SU-DHL-6 (cell line): ENCODE results near the gene NT5C3A.

ENCODE experiments used
- H2AFZ ChIP-seq: fragments of 200-600 bp; sonication (generic); 2 replicates; pipeline ENCODE4 v1.6.1; 2014; ENCODE audit warnings: low read depth, mild to moderate bottlenecking, moderate library complexity, mixed read lengths, antibody characterized with exemption, low read length; ENCODE audit not compliant: severe bottlenecking
- H3F3A ChIP-seq: fragments of 200-600 bp; shearing (Covaris generic); 2 replicates; pipeline ENCODE4 v1.6.0; 2016; ENCODE audit warnings: antibody characterized with exemption, mild to moderate bottlenecking; ENCODE audit not compliant: insufficient read depth
- H3K27ac ChIP-seq: fragments of 200-600 bp; sonication (generic); 2 replicates; pipeline ENCODE4 v1.5.1; 2016; ENCODE audit warnings: low read depth, mild to moderate bottlenecking, low read length, moderate library complexity, mixed read lengths
- H3K27me3 ChIP-seq: fragments of 200-600 bp; sonication (generic), shearing (Covaris generic); 2 replicates; pipeline ENCODE4 v1.6.0; 2014; ENCODE audit warnings: mild to moderate bottlenecking, low read length
- H3K36me3 ChIP-seq: fragments of 200-600 bp; sonication (generic); 2 replicates; pipeline ENCODE4 v1.6.1; 2014; ENCODE audit warnings: mild to moderate bottlenecking, low read length, mixed read lengths
- H3K4me2 ChIP-seq: fragments of 300-600, 200-600 bp; shearing (Covaris generic), sonication (generic); 2 replicates; pipeline ENCODE4 v1.6.0; 2014; ENCODE audit warnings: low read length, low read depth, mild to moderate bottlenecking; ENCODE audit not compliant: poor library complexity, severe bottlenecking
- H3K4me3 ChIP-seq: fragments of 200-600 bp; sonication (generic); 2 replicates; pipeline ENCODE4 v1.5.1; 2014; ENCODE audit warnings: antibody characterized with exemption, low read length, mild to moderate bottlenecking, mixed read lengths; ENCODE audit not compliant: insufficient read depth, poor library complexity, severe bottlenecking
- H3K79me2 ChIP-seq: fragments of 200-600 bp; sonication (generic); 2 replicates; pipeline ENCODE4 v1.6.1; 2014; ENCODE audit warnings: mild to moderate bottlenecking, low read length, moderate library complexity; ENCODE audit not compliant: insufficient read depth
- H3K9ac ChIP-seq: fragments of 200-600 bp; sonication (generic); 2 replicates; pipeline ENCODE4 v1.7.0; 2014; ENCODE audit warnings: mild to moderate bottlenecking, low read length
- H3K9me2 ChIP-seq: fragments of 200-600 bp; sonication (generic); replicated peaks from 2 replicates; pipeline ENCODE4 v1.6.1; 2014; ENCODE audit warnings: low read length; ENCODE audit not compliant: insufficient read depth
- H3K9me3 ChIP-seq: fragments of 200-600 bp; sonication (generic); 2 replicates; pipeline ENCODE4 v1.6.1; 2014; ENCODE audit warnings: low read length, mixed read lengths; ENCODE audit not compliant: insufficient read depth
- H4K20me1 ChIP-seq: fragments of 200-600 bp; sonication (generic); 2 replicates; pipeline ENCODE4 v1.6.1; 2014; ENCODE audit warnings: low read depth, mild to moderate bottlenecking, antibody characterized with exemption, low read length, moderate library complexity, mixed read lengths
- EZH2phosphoT487 ChIP-seq: fragments of 200-600 bp; sonication (generic), shearing (Covaris generic); conservative IDR thresholded peaks from 2 replicates; pipeline ENCODE4 v1.6.1; 2018; ENCODE audit warnings: mild to moderate bottlenecking, antibody characterized with exemption, low read length, moderate library complexity, mixed read lengths
- TF ChIP-seq, protein P1 (sequence below): fragments of 200-600 bp; sonication (generic); IDR thresholded peaks from one replicate; pipeline ENCODE4 v1.5.1; 2017; ENCODE audit warnings: antibody characterized with exemption, mild to moderate bottlenecking, low read length, moderate library complexity; ENCODE audit not compliant: insufficient read depth, poor library complexity, severe bottlenecking

NT5C3A gene

DNA sequence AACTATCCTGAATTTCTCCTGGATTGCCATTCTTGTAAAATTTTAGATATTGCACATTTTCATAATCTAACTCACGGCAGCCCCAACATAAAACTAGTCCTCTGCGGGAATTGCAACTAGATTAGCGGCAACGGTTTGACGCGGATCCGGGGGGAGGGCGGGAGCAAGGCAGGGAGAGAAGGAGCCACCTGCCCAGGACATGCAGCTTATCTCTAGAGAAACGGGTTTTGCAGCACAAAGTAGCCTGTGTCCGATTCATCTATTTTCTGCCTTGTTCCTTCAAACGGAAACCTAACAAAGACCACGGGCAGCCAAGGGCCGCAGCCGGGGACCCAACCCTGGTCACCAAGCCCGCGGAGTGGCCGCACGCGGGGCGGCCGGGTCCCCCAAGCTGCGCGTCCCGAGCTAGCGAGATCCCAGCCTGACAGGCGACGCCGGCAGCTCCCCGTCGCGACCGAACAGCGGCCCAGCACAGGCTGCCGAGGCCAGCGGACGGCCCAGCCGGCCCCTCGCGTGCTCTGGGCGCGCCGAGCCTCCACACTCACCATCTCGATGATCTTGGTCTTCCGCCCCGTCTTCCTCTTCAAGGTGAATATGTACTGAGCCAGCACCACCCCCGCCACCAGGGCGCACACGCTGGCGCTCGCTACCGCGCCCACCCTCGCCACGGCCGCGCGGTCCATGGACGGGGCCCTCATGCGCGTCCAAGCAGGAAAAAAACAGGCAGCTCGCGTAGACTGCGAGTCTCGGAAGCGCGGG, at the start of gene NT5C3A:
Gene NT5C3A (minus strand): TSS at position 754 of the 759 bp plus-strand sequence. CDS start 71 bp downstream, at position 683.
- no peaks in the 10 kb centered on the region for H3K27me3 ChIP-seq
- peaks cover 36% of the 10 kb centered on the region for H4K20me1 ChIP-seq
- peak within 1 kb of the TSS; percentile 92 for H3K9ac ChIP-seq
- H3K36me3 ChIP-seq, result peaks cover 3% of the 10 kb centered on the region; the same call in 1 of the 2 replicates
- H3K79me2 ChIP-seq, result peaks cover 51% of the 10 kb centered on the region
- H3K9me3 ChIP-seq, result peaks cover 5% of the 10 kb centered on the region; the same call in 1 of the 2 replicates
- no peak for TF ChIP-seq EZH2phosphoT487
- TF ChIP-seq, protein P1, sequence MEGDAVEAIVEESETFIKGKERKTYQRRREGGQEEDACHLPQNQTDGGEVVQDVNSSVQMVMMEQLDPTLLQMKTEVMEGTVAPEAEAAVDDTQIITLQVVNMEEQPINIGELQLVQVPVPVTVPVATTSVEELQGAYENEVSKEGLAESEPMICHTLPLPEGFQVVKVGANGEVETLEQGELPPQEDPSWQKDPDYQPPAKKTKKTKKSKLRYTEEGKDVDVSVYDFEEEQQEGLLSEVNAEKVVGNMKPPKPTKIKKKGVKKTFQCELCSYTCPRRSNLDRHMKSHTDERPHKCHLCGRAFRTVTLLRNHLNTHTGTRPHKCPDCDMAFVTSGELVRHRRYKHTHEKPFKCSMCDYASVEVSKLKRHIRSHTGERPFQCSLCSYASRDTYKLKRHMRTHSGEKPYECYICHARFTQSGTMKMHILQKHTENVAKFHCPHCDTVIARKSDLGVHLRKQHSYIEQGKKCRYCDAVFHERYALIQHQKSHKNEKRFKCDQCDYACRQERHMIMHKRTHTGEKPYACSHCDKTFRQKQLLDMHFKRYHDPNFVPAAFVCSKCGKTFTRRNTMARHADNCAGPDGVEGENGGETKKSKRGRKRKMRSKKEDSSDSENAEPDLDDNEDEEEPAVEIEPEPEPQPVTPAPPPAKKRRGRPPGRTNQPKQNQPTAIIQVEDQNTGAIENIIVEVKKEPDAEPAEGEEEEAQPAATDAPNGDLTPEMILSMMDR, result no peak
- peak within 1 kb of the TSS; percentile 99 for H3K4me2 ChIP-seq
- peak within 1 kb of the TSS; percentile 82 for H3K27ac ChIP-seq
- no peaks in the 10 kb centered on the region for H3F3A ChIP-seq
- peak within 1 kb of the TSS; percentile 80 for H3K4me3 ChIP-seq
- H3K9me2 ChIP-seq, result no peaks in the 10 kb centered on the region
- peak within 1 kb of the TSS; percentile 92 for H2AFZ ChIP-seq

DNA sequence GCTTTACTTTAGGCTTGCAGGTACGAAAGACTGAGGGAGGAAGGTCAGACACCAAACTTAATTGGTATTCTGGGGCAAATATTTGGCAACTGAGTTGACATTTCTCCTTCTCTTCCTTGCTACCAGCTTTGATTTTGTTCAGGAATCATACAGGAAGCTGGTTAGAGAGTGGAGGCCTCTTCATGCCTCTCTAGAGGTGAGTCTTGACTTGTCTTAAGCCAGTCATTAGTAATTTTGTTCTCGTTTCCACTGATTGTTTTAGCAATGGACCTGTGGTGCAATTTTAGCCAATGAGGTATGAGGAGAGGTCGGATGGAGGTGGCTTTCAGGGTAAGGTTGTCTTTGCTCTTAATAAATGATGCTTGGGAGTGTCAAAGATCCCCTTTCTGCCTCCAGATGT, 49.0 kb upstream of the NT5C3A start:
- Histone ChIP-seq H3K27me3 (no peaks in the 10 kb centered on the region), H2AFZ (no peak overlapping the region), H3F3A (peaks cover 7% of the 10 kb centered on the region; the same call in 1 of the 2 replicates), H3K36me3 (no peaks in the 10 kb centered on the region), H4K20me1 (peaks cover 7% of the 10 kb centered on the region; the same call in 1 of the 2 replicates), H3K4me3 (no peak overlapping the region), H3K4me2 (no peak overlapping the region), H3K27ac (no peak overlapping the region), H3K79me2 (peaks cover 23% of the 10 kb centered on the region), H3K9ac (no peak overlapping the region), H3K9me2 (no peaks in the 10 kb centered on the region), H3K9me3 (no peaks in the 10 kb centered on the region)
- TF ChIP-seq EZH2phosphoT487, result no peak
- TF ChIP-seq, protein P1, result no peak

- Histone ChIP-seq H2AFZ (peak overlapping the region; percentile 52), H3K4me2 (peak overlapping the region; percentile 75), H3K27me3 (no peaks in the 10 kb centered on the region), H3K79me2 (peaks cover 39% of the 10 kb centered on the region), H3K27ac (no peak overlapping the region), H3K9me2 (no peaks in the 10 kb centered on the region), H4K20me1 (peaks cover 7% of the 10 kb centered on the region; the same call in 1 of the 2 replicates), H3F3A (peaks cover 7% of the 10 kb centered on the region; the same call in 1 of the 2 replicates), H3K9me3 (no peaks in the 10 kb centered on the region), H3K9ac (peak overlapping the region; percentile 96), H3K4me3 (peak overlapping the region; percentile 62), H3K36me3 (no peaks in the 10 kb centered on the region)
- TF ChIP-seq EZH2phosphoT487, result no peak
- TF ChIP-seq, protein P1, result no peak
Measured at GRCh38 chr7:33109758-33110238, 47.2 kb upstream of the NT5C3A start.
